ENCODE data around the gene GFOD1.
"Not testable (repeated sequence)": the region's sequence is repeated elsewhere in the genome, so short reads cannot be mapped to it uniquely, and the experiment has no call there.

The GFOD1 gene

DNA sequence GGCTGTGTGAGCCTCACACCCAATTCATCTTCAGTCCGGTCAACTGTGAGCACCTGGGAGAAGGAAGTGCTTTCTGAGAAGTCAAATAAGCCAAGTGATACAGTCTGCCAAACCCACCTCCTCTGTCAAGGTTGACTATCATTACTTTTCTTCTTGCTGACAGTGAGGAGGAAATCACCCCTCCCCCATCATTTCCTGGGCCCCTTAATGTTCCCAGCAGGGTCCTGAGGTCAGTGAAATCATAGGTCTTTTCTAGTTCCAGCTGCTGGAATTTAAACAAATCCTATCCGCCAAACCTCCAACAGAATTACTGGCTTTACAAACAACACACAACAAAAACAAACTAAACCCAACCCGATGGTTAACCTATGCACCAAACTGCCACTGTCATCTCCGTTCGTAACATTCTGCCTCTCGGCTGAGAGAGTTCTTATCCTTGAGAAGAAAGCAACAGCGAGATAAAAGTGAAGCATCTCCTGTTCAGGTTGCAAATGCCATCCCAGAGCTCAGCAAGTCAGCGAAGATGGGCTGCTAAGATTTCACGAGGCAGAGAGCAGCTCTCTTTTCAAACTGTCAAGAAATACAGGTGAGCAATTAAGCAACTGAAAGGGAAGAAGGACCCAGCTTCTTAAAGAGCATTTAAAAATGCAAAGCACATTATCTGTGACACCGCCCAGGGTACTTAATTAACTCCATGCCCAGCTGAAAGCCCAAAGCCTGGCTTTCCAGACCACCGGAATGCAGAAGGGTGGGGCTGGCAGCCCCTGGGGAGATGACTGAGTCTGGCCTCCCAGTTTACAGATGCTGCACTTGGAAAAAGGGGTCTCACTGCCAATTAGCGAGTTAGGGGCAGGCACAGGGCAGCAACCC lies 24.7 kb downstream of the GFOD1 start:
- DNase-seq (ENCODE audit: extremely low spot score) = no peak
- ChIA-PET POLR2A (interaction anchor here (0.8 kb wide), 1 partner anchor 153 kb away, joined by 3 read pairs; the partner anchor contains the start of gene NOL7), CTCF (no interaction called here)
- TF ChIP-seq FOXK2 (IDR thresholded peaks at IDR 0.05) (no peak), SUZ12 (IDR thresholded peaks at IDR 0.05) (no peak), NFRKB (IDR thresholded peaks at IDR 0.05) (no peak), CTBP1 (IDR thresholded peaks at IDR 0.05; ENCODE audit: borderline replicate concordance) (no peak), HDGF (IDR thresholded peaks at IDR 0.05; ENCODE audit: borderline replicate concordance) (no peak), FOXA1 (IDR thresholded peaks at IDR 0.05) (no peak), ZNF384 (IDR thresholded peaks at IDR 0.05) (no peak), BHLHE40 (IDR thresholded peaks at IDR 0.05; ENCODE audit: borderline replicate concordance) (no peak), LEF1 (IDR thresholded peaks at IDR 0.05; ENCODE audit: borderline replicate concordance) (no peak), ELF4 (IDR thresholded peaks at IDR 0.05) (no peak), L3MBTL2 (conservative IDR thresholded peaks at IDR 0.05) (no peak), FOXM1 (IDR thresholded peaks at IDR 0.05; ENCODE audit: borderline replicate concordance) (no peak), TARDBP (IDR thresholded peaks at IDR 0.05) (no peak), ARNT (IDR thresholded peaks at IDR 0.05) (no peak), SP1 (IDR thresholded peaks at IDR 0.05) (no peak)
- TF ChIP-seq, protein P1, sequence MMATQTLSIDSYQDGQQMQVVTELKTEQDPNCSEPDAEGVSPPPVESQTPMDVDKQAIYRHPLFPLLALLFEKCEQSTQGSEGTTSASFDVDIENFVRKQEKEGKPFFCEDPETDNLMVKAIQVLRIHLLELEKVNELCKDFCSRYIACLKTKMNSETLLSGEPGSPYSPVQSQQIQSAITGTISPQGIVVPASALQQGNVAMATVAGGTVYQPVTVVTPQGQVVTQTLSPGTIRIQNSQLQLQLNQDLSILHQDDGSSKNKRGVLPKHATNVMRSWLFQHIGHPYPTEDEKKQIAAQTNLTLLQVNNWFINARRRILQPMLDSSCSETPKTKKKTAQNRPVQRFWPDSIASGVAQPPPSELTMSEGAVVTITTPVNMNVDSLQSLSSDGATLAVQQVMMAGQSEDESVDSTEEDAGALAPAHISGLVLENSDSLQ (IDR thresholded peaks at IDR 0.05) = no peak

DNA sequence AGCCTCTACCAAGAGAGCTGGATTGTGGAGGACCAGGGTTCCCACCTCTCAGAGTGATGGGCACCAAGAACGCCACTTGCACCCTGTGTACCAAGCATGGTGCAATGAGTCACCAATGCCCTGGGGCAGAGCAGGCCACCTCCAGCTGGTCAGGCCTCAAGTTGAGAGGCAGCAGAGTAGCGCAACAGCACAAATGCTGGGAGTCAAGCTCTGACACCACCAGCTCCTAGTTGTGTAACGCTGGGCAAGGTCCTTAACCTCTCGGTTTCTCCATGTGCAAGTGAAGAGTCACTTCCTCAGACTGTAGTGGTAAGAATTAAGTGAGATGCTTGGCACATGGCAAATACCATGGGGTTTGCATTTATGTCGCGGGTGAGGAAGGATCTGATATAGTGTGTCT lies 25.6 kb downstream of the GFOD1 start:
- TF ChIP-seq TARDBP (IDR thresholded peaks at IDR 0.05) (no peak), SUZ12 (IDR thresholded peaks at IDR 0.05) (no peak), FOXA1 (IDR thresholded peaks at IDR 0.05) (no peak), ZNF384 (IDR thresholded peaks at IDR 0.05) (no peak), ARNT (IDR thresholded peaks at IDR 0.05) (no peak)
- no peak for DNase-seq (ENCODE audit: extremely low spot score)
- POLR2A ChIA-PET = interaction anchor here (0.8 kb wide), 1 partner anchor 153 kb away, joined by 3 read pairs; the partner anchor contains the start of gene NOL7
- CTCF ChIA-PET = no interaction called here

DNA sequence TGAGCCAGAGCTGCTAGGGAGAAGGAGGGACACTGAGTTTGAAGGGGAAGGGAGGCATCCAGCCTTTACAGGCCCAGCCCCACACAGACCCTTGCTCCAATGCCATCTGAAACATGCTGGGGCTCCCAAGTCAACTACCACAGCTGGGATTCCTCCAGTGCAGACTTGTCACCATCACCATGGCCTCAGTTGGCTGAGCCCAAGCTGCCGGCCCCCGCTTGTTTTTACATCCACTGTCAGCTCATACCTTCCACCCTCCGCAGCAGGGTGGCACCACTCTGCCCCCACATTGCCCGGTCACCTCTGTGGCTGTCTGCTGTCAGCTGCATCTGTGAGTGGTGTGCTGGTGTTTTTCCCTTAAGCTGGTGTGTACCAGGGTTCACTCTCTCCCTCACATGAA lies 26.1 kb downstream of the GFOD1 start:
- TF ChIP-seq FOXK2 (IDR thresholded peaks at IDR 0.05) (no peak), SUZ12 (IDR thresholded peaks at IDR 0.05) (no peak), FOXA1 (IDR thresholded peaks at IDR 0.05) (no peak), L3MBTL2 (conservative IDR thresholded peaks at IDR 0.05) (no peak), LEF1 (IDR thresholded peaks at IDR 0.05; ENCODE audit: borderline replicate concordance) (no peak), HDGF (IDR thresholded peaks at IDR 0.05; ENCODE audit: borderline replicate concordance) (no peak), FOXM1 (IDR thresholded peaks at IDR 0.05; ENCODE audit: borderline replicate concordance) (no peak), ARNT (IDR thresholded peaks at IDR 0.05) (no peak), BHLHE40 (IDR thresholded peaks at IDR 0.05; ENCODE audit: borderline replicate concordance) (no peak), TARDBP (IDR thresholded peaks at IDR 0.05) (no peak), NFRKB (IDR thresholded peaks at IDR 0.05) (no peak), CTBP1 (IDR thresholded peaks at IDR 0.05; ENCODE audit: borderline replicate concordance) (no peak), ZNF384 (IDR thresholded peaks at IDR 0.05) (no peak)
- TF ChIP-seq, protein P1 (IDR thresholded peaks at IDR 0.05) = no peak
- DNase-seq (ENCODE audit: extremely low spot score) = no peak
- POLR2A ChIA-PET = no interaction called here
- CTCF ChIA-PET = no interaction called here

DNA sequence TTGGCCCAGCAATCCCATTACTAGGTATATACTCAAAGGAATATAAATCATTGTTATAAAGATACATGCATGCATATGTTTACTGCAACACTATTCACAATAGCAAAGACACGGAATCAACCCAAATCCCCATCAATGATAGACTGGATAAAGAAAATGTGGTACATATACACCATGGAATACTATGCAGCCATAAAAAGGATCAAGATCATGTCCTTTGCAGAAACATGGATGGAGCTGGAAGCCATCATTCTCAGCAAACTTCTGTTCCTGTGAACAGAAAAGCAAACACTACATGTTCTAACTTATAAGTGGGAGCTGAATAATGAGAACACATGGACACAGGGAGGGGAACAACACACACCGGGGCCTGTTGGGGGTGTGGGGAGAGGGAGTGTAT lies 27.1 kb downstream of the GFOD1 start:
- POLR2A ChIA-PET; DNase-seq (ENCODE audit: extremely low spot score); CTCF ChIA-PET: not testable (repeated sequence)

DNA sequence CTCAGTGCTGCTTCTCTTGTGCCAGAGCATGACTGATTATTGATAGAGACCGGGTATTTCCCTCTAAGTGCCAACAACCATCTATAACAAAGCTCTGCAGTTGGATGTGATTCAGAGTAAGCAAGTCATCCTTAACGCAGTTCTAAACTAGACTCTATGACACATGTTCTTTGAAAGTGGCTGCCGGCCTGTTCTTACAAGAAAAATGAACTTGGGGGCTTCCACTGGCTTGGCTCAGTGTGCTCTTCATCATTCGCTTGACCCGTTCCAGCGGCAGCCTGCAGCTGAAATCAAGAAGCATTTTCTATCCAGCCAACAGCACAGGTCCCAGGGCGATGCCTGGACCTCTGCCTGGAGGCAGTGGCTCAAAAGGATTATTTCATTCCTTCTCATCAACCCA lies 29.8 kb downstream of the GFOD1 start:
- CTCF ChIA-PET = no interaction called here
- TF ChIP-seq TARDBP (IDR thresholded peaks at IDR 0.05) = no peak
- TF ChIP-seq, protein P1 (IDR thresholded peaks at IDR 0.05) = no peak
- TF ChIP-seq CTBP1 (IDR thresholded peaks at IDR 0.05; ENCODE audit: borderline replicate concordance) = no peak
- TF ChIP-seq LEF1 (IDR thresholded peaks at IDR 0.05; ENCODE audit: borderline replicate concordance) = no peak
- TF ChIP-seq FOXK2 (IDR thresholded peaks at IDR 0.05) = no peak
- TF ChIP-seq SUZ12 (IDR thresholded peaks at IDR 0.05) = no peak
- TF ChIP-seq SP1 (IDR thresholded peaks at IDR 0.05) = no peak
- no peak for TF ChIP-seq ARNT (IDR thresholded peaks at IDR 0.05)
- no peak for TF ChIP-seq BHLHE40 (IDR thresholded peaks at IDR 0.05; ENCODE audit: borderline replicate concordance)
- TF ChIP-seq NFRKB (IDR thresholded peaks at IDR 0.05) = no peak
- TF ChIP-seq ELF4 (IDR thresholded peaks at IDR 0.05) = no peak
- no peak for TF ChIP-seq L3MBTL2 (conservative IDR thresholded peaks at IDR 0.05)
- no peak for TF ChIP-seq ZNF384 (IDR thresholded peaks at IDR 0.05)
- no peak for TF ChIP-seq FOXM1 (IDR thresholded peaks at IDR 0.05; ENCODE audit: borderline replicate concordance)
- TF ChIP-seq FOXA1 (IDR thresholded peaks at IDR 0.05) = no peak
- no peak for TF ChIP-seq HDGF (IDR thresholded peaks at IDR 0.05; ENCODE audit: borderline replicate concordance)
- POLR2A ChIA-PET = no interaction called here
- DNase-seq (ENCODE audit: extremely low spot score) = no peak

DNA sequence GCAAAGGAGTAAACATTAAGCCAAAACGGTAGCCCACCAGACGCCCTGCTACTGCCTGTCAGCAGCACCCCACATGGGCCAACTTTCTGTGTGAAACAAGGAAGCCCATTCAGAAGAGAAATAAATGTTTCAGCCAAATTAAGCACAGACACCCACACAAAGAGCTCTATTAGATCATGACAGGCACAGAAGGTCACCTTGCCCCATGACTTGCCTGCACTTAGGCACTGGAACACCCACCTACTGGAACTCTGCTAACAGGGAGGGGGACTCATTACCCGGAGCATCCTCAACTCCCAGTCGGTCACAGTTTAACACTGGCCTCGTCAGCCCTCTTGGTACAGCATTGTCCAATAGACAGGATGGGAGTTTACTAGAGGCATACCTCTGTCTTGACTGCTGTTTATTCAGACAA lies 31.8 kb downstream of the GFOD1 start:
- ChIA-PET POLR2A (no interaction called here), CTCF (interaction anchor here (0.9 kb wide), 1 partner anchor 119 kb away, joined by 3 read pairs; no protein-coding TSS in a partner anchor)
- no peak for DNase-seq (ENCODE audit: extremely low spot score)
- TF ChIP-seq TARDBP (IDR thresholded peaks at IDR 0.05) = no peak
- no peak for TF ChIP-seq FOXK2 (IDR thresholded peaks at IDR 0.05)
- TF ChIP-seq BHLHE40 (IDR thresholded peaks at IDR 0.05; ENCODE audit: borderline replicate concordance) = no peak
- no peak for TF ChIP-seq LEF1 (IDR thresholded peaks at IDR 0.05; ENCODE audit: borderline replicate concordance)
- no peak for TF ChIP-seq ZNF384 (IDR thresholded peaks at IDR 0.05)
- TF ChIP-seq, protein P1 (IDR thresholded peaks at IDR 0.05) = no peak
- TF ChIP-seq SP1 (IDR thresholded peaks at IDR 0.05) = no peak
- TF ChIP-seq L3MBTL2 (conservative IDR thresholded peaks at IDR 0.05) = no peak
- TF ChIP-seq NFRKB (IDR thresholded peaks at IDR 0.05) = no peak
- TF ChIP-seq ARNT (IDR thresholded peaks at IDR 0.05) = no peak
- no peak for TF ChIP-seq SUZ12 (IDR thresholded peaks at IDR 0.05)
- no peak for TF ChIP-seq ELF4 (IDR thresholded peaks at IDR 0.05)
- TF ChIP-seq CTBP1 (IDR thresholded peaks at IDR 0.05; ENCODE audit: borderline replicate concordance) = no peak
- TF ChIP-seq HDGF (IDR thresholded peaks at IDR 0.05; ENCODE audit: borderline replicate concordance) = no peak
